ENCODE results near the gene PRG2.

DNA sequence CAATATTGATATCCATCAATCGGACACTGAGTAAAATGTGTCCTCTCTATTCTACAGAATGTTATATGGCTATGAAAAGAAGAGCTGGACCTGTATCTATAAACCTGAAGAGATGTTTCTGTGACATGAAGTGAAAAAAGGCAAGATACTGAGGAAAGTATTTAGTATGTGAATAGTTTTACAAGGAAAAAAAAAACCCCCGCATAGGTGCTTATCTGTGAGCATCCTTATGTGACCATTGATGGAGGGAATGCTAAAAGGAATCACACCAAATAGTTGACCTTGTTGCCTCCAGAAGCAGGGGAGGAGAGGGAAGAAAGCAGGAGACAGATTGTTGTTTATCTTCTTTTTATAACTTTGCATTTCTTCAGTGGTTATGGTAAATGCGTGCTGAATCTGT, 661 bp upstream of the PRG2 start:
- TF ChIP-seq, protein P1, sequence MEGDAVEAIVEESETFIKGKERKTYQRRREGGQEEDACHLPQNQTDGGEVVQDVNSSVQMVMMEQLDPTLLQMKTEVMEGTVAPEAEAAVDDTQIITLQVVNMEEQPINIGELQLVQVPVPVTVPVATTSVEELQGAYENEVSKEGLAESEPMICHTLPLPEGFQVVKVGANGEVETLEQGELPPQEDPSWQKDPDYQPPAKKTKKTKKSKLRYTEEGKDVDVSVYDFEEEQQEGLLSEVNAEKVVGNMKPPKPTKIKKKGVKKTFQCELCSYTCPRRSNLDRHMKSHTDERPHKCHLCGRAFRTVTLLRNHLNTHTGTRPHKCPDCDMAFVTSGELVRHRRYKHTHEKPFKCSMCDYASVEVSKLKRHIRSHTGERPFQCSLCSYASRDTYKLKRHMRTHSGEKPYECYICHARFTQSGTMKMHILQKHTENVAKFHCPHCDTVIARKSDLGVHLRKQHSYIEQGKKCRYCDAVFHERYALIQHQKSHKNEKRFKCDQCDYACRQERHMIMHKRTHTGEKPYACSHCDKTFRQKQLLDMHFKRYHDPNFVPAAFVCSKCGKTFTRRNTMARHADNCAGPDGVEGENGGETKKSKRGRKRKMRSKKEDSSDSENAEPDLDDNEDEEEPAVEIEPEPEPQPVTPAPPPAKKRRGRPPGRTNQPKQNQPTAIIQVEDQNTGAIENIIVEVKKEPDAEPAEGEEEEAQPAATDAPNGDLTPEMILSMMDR (IDR thresholded peaks at IDR 0.05) = no peak
- no peak for TF ChIP-seq POLR2A (IDR thresholded peaks at IDR 0.05)
